GM19238 (cell line): Measurements from ENCODE around the gene MYBBP1A.

Experiments
- DNase-seq: peaks from one replicate; pipeline ENCODE4 v3.0.0; 2011; ENCODE audit warnings: low spot score; ENCODE audit not compliant: insufficient read length

The MYBBP1A gene

GRCh38 chr17:4573669-4574068 lies 18.5 kb upstream of the MYBBP1A start:
- no peak for DNase-seq

GRCh38 chr17:4573115-4573514 lies 17.9 kb upstream of the MYBBP1A start:
- no peak for DNase-seq

GRCh38 chr17:4572131-4572530 lies 16.9 kb upstream of the MYBBP1A start:
- no peak for DNase-seq

- DNase-seq: no peak
These were observed 14.4 kb upstream of the MYBBP1A start for GRCh38 chr17:4569591-4569990.

GRCh38 chr17:4566785-4567184 lies 11.6 kb upstream of the MYBBP1A start:
- DNase-seq: peak; percentile 56

- DNase-seq: peak; percentile 61
These were observed 10.3 kb upstream of the MYBBP1A start for GRCh38 chr17:4565209-4566141.

- DNase-seq: no peak
These were observed 7.1 kb upstream of the MYBBP1A start for GRCh38 chr17:4562015-4562969.

GRCh38 chr17:4560837-4561256 lies 5.7 kb upstream of the MYBBP1A start:
- no peak for DNase-seq

- DNase-seq: no peak
These were observed 5.2 kb upstream of the MYBBP1A start, which contains the start of gene GGT6 for GRCh38 chr17:4560421-4560820. GGT6 (minus strand) TSS chr17:4560577; CDS start chr17:4560521, 56 bp downstream.

- DNase-seq: no peak
These were observed 4.8 kb upstream of the MYBBP1A start for GRCh38 chr17:4559966-4560365.

- no peak for DNase-seq
These were observed 4.1 kb upstream of the MYBBP1A start for GRCh38 chr17:4559139-4559791.

GRCh38 chr17:4558347-4558971 lies 3.3 kb upstream of the MYBBP1A start:
- DNase-seq: no peak

GRCh38 chr17:4557626-4558346 lies 2.6 kb upstream of the MYBBP1A start:
- DNase-seq: no peak

GRCh38 chr17:4556996-4557395 lies 1.8 kb upstream of the MYBBP1A start:
- DNase-seq: no peak

GRCh38 chr17:4555873-4556759 lies 932 bp upstream of the MYBBP1A start:
- DNase-seq: no peak

GRCh38 chr17:4554441-4554996 lies 665 bp downstream of the MYBBP1A start:
- no peak for DNase-seq

GRCh38 chr17:4553669-4554068 lies 1.5 kb downstream of the MYBBP1A start:
- no peak for DNase-seq

GRCh38 chr17:4551796-4552525 lies 3.2 kb downstream of the MYBBP1A start:
- DNase-seq: no peak
